SU-DHL-6 (cell line): ENCODE measurements around the gene LPGAT1.

Experiments
- H2AFZ ChIP-seq: fragments of 200-600 bp; sonication (generic); 2 replicates; pipeline ENCODE4 v1.6.1; 2014; ENCODE audit warnings: low read depth, mild to moderate bottlenecking, moderate library complexity, mixed read lengths, antibody characterized with exemption, low read length; ENCODE audit not compliant: severe bottlenecking
- H3F3A ChIP-seq: fragments of 200-600 bp; shearing (Covaris generic); 2 replicates; pipeline ENCODE4 v1.6.0; 2016; ENCODE audit warnings: antibody characterized with exemption, mild to moderate bottlenecking; ENCODE audit not compliant: insufficient read depth
- H3K27ac ChIP-seq: fragments of 200-600 bp; sonication (generic); 2 replicates; pipeline ENCODE4 v1.5.1; 2016; ENCODE audit warnings: low read depth, mild to moderate bottlenecking, low read length, moderate library complexity, mixed read lengths
- H3K27me3 ChIP-seq: fragments of 200-600 bp; sonication (generic), shearing (Covaris generic); 2 replicates; pipeline ENCODE4 v1.6.0; 2014; ENCODE audit warnings: mild to moderate bottlenecking, low read length
- H3K36me3 ChIP-seq: fragments of 200-600 bp; sonication (generic); 2 replicates; pipeline ENCODE4 v1.6.1; 2014; ENCODE audit warnings: mild to moderate bottlenecking, low read length, mixed read lengths
- H3K4me2 ChIP-seq: fragments of 300-600, 200-600 bp; shearing (Covaris generic), sonication (generic); 2 replicates; pipeline ENCODE4 v1.6.0; 2014; ENCODE audit warnings: low read length, low read depth, mild to moderate bottlenecking; ENCODE audit not compliant: poor library complexity, severe bottlenecking
- H3K4me3 ChIP-seq: fragments of 200-600 bp; sonication (generic); 2 replicates; pipeline ENCODE4 v1.5.1; 2014; ENCODE audit warnings: antibody characterized with exemption, low read length, mild to moderate bottlenecking, mixed read lengths; ENCODE audit not compliant: insufficient read depth, poor library complexity, severe bottlenecking
- H3K79me2 ChIP-seq: fragments of 200-600 bp; sonication (generic); 2 replicates; pipeline ENCODE4 v1.6.1; 2014; ENCODE audit warnings: mild to moderate bottlenecking, low read length, moderate library complexity; ENCODE audit not compliant: insufficient read depth
- H3K9ac ChIP-seq: fragments of 200-600 bp; sonication (generic); 2 replicates; pipeline ENCODE4 v1.7.0; 2014; ENCODE audit warnings: mild to moderate bottlenecking, low read length
- H3K9me2 ChIP-seq: fragments of 200-600 bp; sonication (generic); replicated peaks from 2 replicates; pipeline ENCODE4 v1.6.1; 2014; ENCODE audit warnings: low read length; ENCODE audit not compliant: insufficient read depth
- H3K9me3 ChIP-seq: fragments of 200-600 bp; sonication (generic); 2 replicates; pipeline ENCODE4 v1.6.1; 2014; ENCODE audit warnings: low read length, mixed read lengths; ENCODE audit not compliant: insufficient read depth
- H4K20me1 ChIP-seq: fragments of 200-600 bp; sonication (generic); 2 replicates; pipeline ENCODE4 v1.6.1; 2014; ENCODE audit warnings: low read depth, mild to moderate bottlenecking, antibody characterized with exemption, low read length, moderate library complexity, mixed read lengths
- CTCF ChIP-seq: fragments of 200-600 bp; sonication (generic); IDR thresholded peaks from one replicate; pipeline ENCODE4 v1.5.1; 2017; ENCODE audit warnings: antibody characterized with exemption, mild to moderate bottlenecking, low read length, moderate library complexity; ENCODE audit not compliant: insufficient read depth, poor library complexity, severe bottlenecking
- EZH2phosphoT487 ChIP-seq: fragments of 200-600 bp; sonication (generic), shearing (Covaris generic); conservative IDR thresholded peaks from 2 replicates; pipeline ENCODE4 v1.6.1; 2018; ENCODE audit warnings: mild to moderate bottlenecking, antibody characterized with exemption, low read length, moderate library complexity, mixed read lengths

LPGAT1 gene

GRCh38 chr1:211781260-211781659 is 49.3 kb downstream of the LPGAT1 start:
- Histone ChIP-seq H3K9ac (no peak overlapping the region), H3K36me3 (no peaks in the 10 kb centered on the region; the same call in 1 of the 2 replicates), H3K27me3 (no peaks in the 10 kb centered on the region), H3K9me2 (no peaks in the 10 kb centered on the region), H4K20me1 (no peaks in the 10 kb centered on the region), H3K4me2 (no peak overlapping the region), H3K4me3 (no peak overlapping the region), H3F3A (no peaks in the 10 kb centered on the region), H2AFZ (no peak overlapping the region), H3K27ac (no peak overlapping the region), H3K9me3 (no peaks in the 10 kb centered on the region), H3K79me2 (no peaks in the 10 kb centered on the region)
- no peak for TF ChIP-seq EZH2phosphoT487
- TF ChIP-seq CTCF: no peak

GRCh38 chr1:211775170-211775569 is 55.4 kb downstream of the LPGAT1 start:
- H3K27ac ChIP-seq: no peak overlapping the region
- no peak overlapping the region for H3K4me2 ChIP-seq
- H4K20me1 ChIP-seq: no peaks in the 10 kb centered on the region
- H3K9ac ChIP-seq: no peak overlapping the region
- no peak overlapping the region for H2AFZ ChIP-seq
- TF ChIP-seq EZH2phosphoT487 (no peak), CTCF (no peak)
- H3K9me3 ChIP-seq: no peaks in the 10 kb centered on the region
- H3K79me2 ChIP-seq: no peaks in the 10 kb centered on the region
- H3K27me3 ChIP-seq: no peaks in the 10 kb centered on the region
- H3F3A ChIP-seq: no peaks in the 10 kb centered on the region
- H3K36me3 ChIP-seq: no peaks in the 10 kb centered on the region; the same call in 1 of the 2 replicates
- no peak overlapping the region for H3K4me3 ChIP-seq
- H3K9me2 ChIP-seq: no peaks in the 10 kb centered on the region

- Histone ChIP-seq H3K4me2 (no peak overlapping the region), H3K9me3 (no peaks in the 10 kb centered on the region), H4K20me1 (no peaks in the 10 kb centered on the region), H3K9me2 (no peaks in the 10 kb centered on the region), H3K79me2 (no peaks in the 10 kb centered on the region), H3K27ac (no peak overlapping the region), H3K9ac (no peak overlapping the region), H3K4me3 (no peak overlapping the region), H3K36me3 (0 out of 2 replicates have a peak, but pooled peaks cover 2% of the 10 kb centered on the region), H2AFZ (no peak overlapping the region), H3K27me3 (no peaks in the 10 kb centered on the region), H3F3A (no peaks in the 10 kb centered on the region)
- TF ChIP-seq CTCF (no peak), EZH2phosphoT487 (no peak)
Observed at GRCh38 chr1:211764701-211765100, 65.9 kb downstream of the LPGAT1 start.
